Caco-2 (cell line): ENCODE data around the gene ZNF217. TPM values are rescaled to one million over a fixed set of nuclear protein-coding genes. Genes with fewer than 3 reads are reported as not detected.

Experiments
- BruUV-seq: library from RNA; stranded (reverse); fragments of 400-500 nt; replicated peaks from 2 replicates; lab custom pipeline; 2021; lab: Mats Ljungman, UMichigan
- CTCF ChIA-PET: fragments of 300-600 bp; sonication (Branson Sonifier 250); formaldehyde crosslinking; loops from one replicate; lab custom pipeline; 2022; ENCODE audit warnings: antibody characterized with exemption; lab: Charles Lee
- POLR2A ChIA-PET: fragments of 300-600 bp; sonication (Branson Sonifier 250); formaldehyde crosslinking; loops from one replicate; lab custom pipeline; 2022; ENCODE audit warnings: antibody characterized with exemption; lab: Charles Lee
- DNase-seq, 2 experiments: peaks; one replicate each; pipeline versions ENCODE4 v3.0.0 to v3.0.0-alpha.2; 2020 to 2022
- H3K27me3 ChIP-seq: replicated peaks from 2 replicates; pipeline ENCODE4 v1.6.0; 2011; ENCODE audit warnings: low read length; ENCODE audit not compliant: control insufficient read depth, insufficient read depth
- H3K36me3 ChIP-seq: 2 replicates; pipeline ENCODE4 v1.5.1; 2011; ENCODE audit warnings: low read length; ENCODE audit not compliant: control insufficient read depth, insufficient read depth
- H3K4me1 ChIP-seq: fragments of 250-450 bp; sonication (Bioruptor Pico); 2 replicates; pipeline ENCODE4 v1.5.1; 2020; ENCODE audit warnings: mild to moderate bottlenecking
- H3K4me3 ChIP-seq: 2 replicates; pipeline ENCODE4 v1.5.1; 2011; ENCODE audit warnings: low read depth, mild to moderate bottlenecking, control low read depth, low read length
- H3K9me3 ChIP-seq: fragments of 250-450 bp; sonication (Bioruptor Pico); 2 replicates; pipeline ENCODE4 v1.5.1; 2020; ENCODE audit warnings: mild to moderate bottlenecking, moderate library complexity
- H3K27ac Mint-ChIP-seq: one replicate; pipeline ENCODE4 v1.8.0; 2022; ENCODE audit warnings: mixed read lengths; ENCODE audit not compliant: unreplicated experiment
- H3K27me3 Mint-ChIP-seq: one replicate; pipeline ENCODE4 v1.8.0; 2022; ENCODE audit warnings: mixed read lengths; ENCODE audit not compliant: insufficient read depth, unreplicated experiment
- H3K36me3 Mint-ChIP-seq: one replicate; pipeline ENCODE4 v1.8.0; 2022; ENCODE audit warnings: mild to moderate bottlenecking, mixed read lengths; ENCODE audit not compliant: insufficient read depth, unreplicated experiment
- H3K4me1 Mint-ChIP-seq: one replicate; pipeline ENCODE4 v1.8.0; 2022; ENCODE audit warnings: low read depth, mixed read lengths; ENCODE audit not compliant: unreplicated experiment
- H3K4me3 Mint-ChIP-seq: one replicate; pipeline ENCODE4 v1.8.0; 2022; ENCODE audit warnings: mild to moderate bottlenecking, moderate library complexity, mixed read lengths; ENCODE audit not compliant: unreplicated experiment
- H3K9me3 Mint-ChIP-seq: one replicate; pipeline ENCODE4 v1.8.0; 2022; ENCODE audit warnings: mixed read lengths; ENCODE audit not compliant: unreplicated experiment
- intact Hi-C: fragments of 100-400 bp; cut with micrococcal nuclease; formaldehyde crosslinking; loops from one replicate; pipeline ENCODE4 v1.10.0; 2022; ENCODE audit not compliant: unreplicated experiment
- total RNA-seq: library from RNA; stranded (reverse); gene quantifications from 2 replicates; pipeline ENCODE4 v1.2.3, GENCODE V29; 2022
- TF ChIP-seq, protein P1 (sequence below), 2 experiments: fragments of 200-600 bp in 1 of 2; IDR thresholded peaks; 1 replicate in 1 of 2; 2 replicates in 1 of 2; pipeline versions ENCODE4 v1.5.1 to v1.8.0; 2011 to 2022; ENCODE audit warnings: antibody characterized with exemption in 1 of 2, control low read depth in 1 of 2, inconsistent platforms in 1 of 2, low read depth in 1 of 2, low read length in 1 of 2, mild to moderate bottlenecking in 1 of 2, moderate library complexity in 1 of 2; ENCODE audit not compliant: insufficient read depth in 1 of 2, severe bottlenecking in 1 of 2, unreplicated experiment in 1 of 2

ZNF217 gene
- total RNA-seq, 1 experiment from 2014 or later: 65.5 TPM

DNA sequence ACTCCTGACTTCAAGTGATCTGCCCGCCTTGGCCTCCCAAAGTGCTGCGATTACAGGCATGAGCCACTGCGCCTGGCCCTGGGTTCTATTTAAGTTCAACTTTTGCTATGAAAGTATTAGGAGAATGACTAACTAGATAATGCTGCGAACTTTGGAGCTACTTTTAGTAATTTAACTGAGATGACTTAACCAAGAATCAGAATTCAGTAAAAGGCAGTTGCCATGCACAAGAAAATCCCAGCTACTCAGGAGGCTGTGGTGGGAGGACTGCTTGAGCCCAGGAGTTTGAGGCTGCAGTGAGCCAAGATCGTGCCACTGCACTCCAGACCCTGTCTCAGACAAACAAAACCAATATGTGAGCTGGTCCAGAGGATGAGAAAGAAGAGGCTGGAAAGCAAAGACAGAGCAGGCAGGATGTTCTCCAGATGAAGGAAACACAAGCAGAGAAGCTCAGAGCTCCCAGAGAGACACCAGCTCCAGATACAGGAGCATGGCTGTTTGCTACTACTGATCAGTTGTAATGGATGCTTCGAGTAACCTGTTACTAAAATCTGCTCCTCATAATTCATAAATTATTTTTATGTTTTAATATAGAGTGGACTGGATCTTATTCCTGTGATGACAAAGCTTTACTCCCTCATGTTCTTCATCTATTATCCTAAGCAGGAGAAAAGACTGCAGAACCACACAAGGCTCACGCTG is 23.9 kb downstream of the ZNF217 start:
- Histone ChIP-seq H3K27me3 (no peaks in the 10 kb centered on the region), H3K4me1 (no peaks in the 10 kb centered on the region), H3K9me3 (no peaks in the 10 kb centered on the region), H3K4me3 (no peak overlapping the region), H3K36me3 (peaks cover 19% of the 10 kb centered on the region)
- Mint-ChIP-seq H3K27ac (peak overlapping the region; percentile 34), H3K27me3 (no peaks in the 10 kb centered on the region), H3K4me1 (no peaks in the 10 kb centered on the region), H3K36me3 (peaks cover 100% of the 10 kb centered on the region), H3K9me3 (no peaks in the 10 kb centered on the region), H3K4me3 (no peak overlapping the region)
- no TSS peak for BruUV-seq
- TF ChIP-seq, protein P1, sequence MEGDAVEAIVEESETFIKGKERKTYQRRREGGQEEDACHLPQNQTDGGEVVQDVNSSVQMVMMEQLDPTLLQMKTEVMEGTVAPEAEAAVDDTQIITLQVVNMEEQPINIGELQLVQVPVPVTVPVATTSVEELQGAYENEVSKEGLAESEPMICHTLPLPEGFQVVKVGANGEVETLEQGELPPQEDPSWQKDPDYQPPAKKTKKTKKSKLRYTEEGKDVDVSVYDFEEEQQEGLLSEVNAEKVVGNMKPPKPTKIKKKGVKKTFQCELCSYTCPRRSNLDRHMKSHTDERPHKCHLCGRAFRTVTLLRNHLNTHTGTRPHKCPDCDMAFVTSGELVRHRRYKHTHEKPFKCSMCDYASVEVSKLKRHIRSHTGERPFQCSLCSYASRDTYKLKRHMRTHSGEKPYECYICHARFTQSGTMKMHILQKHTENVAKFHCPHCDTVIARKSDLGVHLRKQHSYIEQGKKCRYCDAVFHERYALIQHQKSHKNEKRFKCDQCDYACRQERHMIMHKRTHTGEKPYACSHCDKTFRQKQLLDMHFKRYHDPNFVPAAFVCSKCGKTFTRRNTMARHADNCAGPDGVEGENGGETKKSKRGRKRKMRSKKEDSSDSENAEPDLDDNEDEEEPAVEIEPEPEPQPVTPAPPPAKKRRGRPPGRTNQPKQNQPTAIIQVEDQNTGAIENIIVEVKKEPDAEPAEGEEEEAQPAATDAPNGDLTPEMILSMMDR (IDR thresholded peaks at IDR 0.05; ENCODE audit: insufficient read depth in 1 of 2, low read depth in 1 of 2, low read length in 1 of 2, severe bottlenecking in 1 of 2, unreplicated experiment in 1 of 2): no peak
- ChIA-PET CTCF (interaction anchor here (1.0 to 2.1 kb wide), 2 partner anchors 167 to 370 kb away, joined by 3 to 4 read pairs; no protein-coding TSS in a partner anchor), POLR2A (no interaction called here)
- peak in 1 of 2 experiments; percentile 18 for DNase-seq
- intact Hi-C loops: no loop called here

DNA sequence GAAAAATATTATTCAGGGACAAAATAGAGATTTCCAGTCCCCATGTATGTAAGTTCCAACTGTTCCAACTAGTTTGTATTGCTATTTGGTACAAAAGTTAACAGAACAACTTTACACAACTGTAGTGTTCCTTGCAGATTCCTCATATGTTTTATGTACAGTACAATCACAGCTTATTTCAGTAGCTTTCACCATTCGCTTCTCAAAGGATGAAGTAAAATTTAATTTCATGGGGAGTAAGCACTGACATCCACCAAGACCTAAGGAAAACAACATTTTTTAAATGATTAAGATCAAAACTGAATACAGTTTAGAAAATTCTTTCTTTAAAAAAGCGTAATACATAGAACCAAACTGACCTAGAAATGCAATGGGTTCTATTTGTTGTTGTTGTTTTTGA is 24.6 kb downstream of the ZNF217 start:
- H3K4me1 Mint-ChIP-seq: no peaks in the 10 kb centered on the region
- no peaks in the 10 kb centered on the region for H3K9me3 Mint-ChIP-seq
- intact Hi-C loops: no loop called here
- Histone ChIP-seq H3K27me3 (no peaks in the 10 kb centered on the region), H3K4me1 (no peaks in the 10 kb centered on the region), H3K4me3 (no peak overlapping the region), H3K9me3 (no peaks in the 10 kb centered on the region), H3K36me3 (peaks cover 15% of the 10 kb centered on the region)
- no TSS peak for BruUV-seq
- ChIA-PET POLR2A (interaction anchor here (0.5 to 0.6 kb wide), 2 partner anchors 88 to 149 kb away, joined by 3 to 5 read pairs; no protein-coding TSS in a partner anchor), CTCF (interaction anchor here (2.1 kb wide), 1 partner anchor 371 kb away, joined by 4 read pairs; no protein-coding TSS in a partner anchor)
- H3K27ac Mint-ChIP-seq: no peak overlapping the region
- TF ChIP-seq, protein P1 (IDR thresholded peaks at IDR 0.05; ENCODE audit: insufficient read depth in 1 of 2, low read depth in 1 of 2, low read length in 1 of 2, severe bottlenecking in 1 of 2, unreplicated experiment in 1 of 2): no peak
- no peak for DNase-seq
- H3K27me3 Mint-ChIP-seq: no peaks in the 10 kb centered on the region
- H3K36me3 Mint-ChIP-seq: peaks cover 100% of the 10 kb centered on the region
- H3K4me3 Mint-ChIP-seq: no peak overlapping the region

DNA sequence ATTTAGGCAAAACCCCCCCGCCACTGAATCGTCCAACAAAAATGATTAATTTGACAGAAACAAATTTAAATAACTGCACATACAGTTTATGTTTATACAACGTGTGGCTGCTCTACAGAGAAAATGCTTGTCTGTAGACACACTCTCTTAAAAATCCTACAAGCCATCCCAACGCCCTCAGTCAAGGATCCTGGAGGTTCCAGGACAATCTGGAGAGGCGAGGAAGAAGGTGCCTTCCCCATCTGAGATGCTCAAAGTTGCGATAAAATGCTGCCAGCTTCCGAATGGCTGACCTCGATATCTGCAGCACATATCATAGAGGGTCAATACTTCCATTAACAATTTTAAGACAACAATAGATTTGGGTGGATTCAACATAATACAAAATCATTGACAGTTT is 25.3 kb downstream of the ZNF217 start:
- no peak overlapping the region for H3K27ac Mint-ChIP-seq
- TF ChIP-seq, protein P1 (IDR thresholded peaks at IDR 0.05; ENCODE audit: insufficient read depth in 1 of 2, low read depth in 1 of 2, low read length in 1 of 2, severe bottlenecking in 1 of 2, unreplicated experiment in 1 of 2): no peak
- H3K27me3 Mint-ChIP-seq: no peaks in the 10 kb centered on the region
- peaks cover 100% of the 10 kb centered on the region for H3K36me3 Mint-ChIP-seq
- POLR2A ChIA-PET: interaction anchor here (0.5 to 0.6 kb wide), 2 partner anchors 88 to 150 kb away, joined by 3 to 5 read pairs; no protein-coding TSS in a partner anchor
- peaks cover 14% of the 10 kb centered on the region for H3K36me3 ChIP-seq
- no peaks in the 10 kb centered on the region for H3K9me3 ChIP-seq
- H3K4me3 ChIP-seq: no peak overlapping the region
- BruUV-seq: TSS peak; percentile 20
- no peaks in the 10 kb centered on the region for H3K4me1 ChIP-seq
- no peaks in the 10 kb centered on the region for H3K4me1 Mint-ChIP-seq
- no peak for DNase-seq
- no peak overlapping the region for H3K4me3 Mint-ChIP-seq
- no peaks in the 10 kb centered on the region for H3K27me3 ChIP-seq
- no peaks in the 10 kb centered on the region for H3K9me3 Mint-ChIP-seq
- CTCF ChIA-PET: interaction anchor here (1.5 to 2.1 kb wide), 2 partner anchors 371 to 372 kb away, joined by 4 to 5 read pairs; no protein-coding TSS in a partner anchor
- intact Hi-C loops: no loop called here
